Sigmoid colon (tissue), 7 donors: ENCODE measurements around the gene ST8SIA4. TPM values are rescaled to one million over a fixed set of nuclear protein-coding genes. Genes with fewer than 3 reads are reported as not detected.

Experiments used
- DNase-seq: peaks from one replicate; pipeline ENCODE4 v3.0.0-alpha.2; 2019
- H3K27ac ChIP-seq, 4 donors: fragments of 200-600 bp; sonication (generic); one replicate each; pipeline ENCODE4 v1.5.1; 2016 to 2019; ENCODE audit warnings: mild to moderate bottlenecking in 1 of 4
- H3K27me3 ChIP-seq, 3 donors: fragments of 200-600 bp; sonication (generic); one replicate each; pipeline ENCODE4 v1.5.1; 2019; ENCODE audit warnings: mild to moderate bottlenecking in 1 of 3
- H3K36me3 ChIP-seq, 4 donors: fragments of 200-600 bp; sonication (generic); one replicate each; pipeline ENCODE4 v1.5.1; 2016 to 2019
- H3K4me1 ChIP-seq, 4 donors: fragments of 200-600 bp; sonication (generic); one replicate each; pipeline ENCODE4 v1.5.1; 2017 to 2019
- H3K4me3 ChIP-seq, 4 donors: fragments of 200-600 bp; sonication (generic); one replicate each; pipeline ENCODE4 v1.5.1; 2017 to 2019; ENCODE audit warnings: mild to moderate bottlenecking in 2 of 4, moderate library complexity in 1 of 4
- H3K9me3 ChIP-seq, 4 donors: fragments of 200-600 bp in 3 of 4; sonication (generic) in 3 of 4; one replicate each; pipeline versions ENCODE4 v1.5.1 to v1.6.1; 2013 to 2019
- EP300 ChIP-seq, 4 donors: sonication (generic); formaldehyde crosslinking; IDR thresholded peaks; one replicate each; pipeline ENCODE4 v1.6.1; 2017; ENCODE audit warnings: antibody characterized with exemption in 4 of 4
- POLR2A ChIP-seq, 2 donors: fragments of 450-650 bp; IDR thresholded peaks; one replicate each; pipeline ENCODE4 v1.6.1; 2016; ENCODE audit warnings: antibody characterized with exemption in 2 of 2, mild to moderate bottlenecking in 2 of 2, moderate library complexity in 2 of 2
- POLR2AphosphoS5 ChIP-seq, 4 donors: sonication (generic); formaldehyde crosslinking; IDR thresholded peaks; one replicate each; pipeline ENCODE4 v1.6.1; 2017; ENCODE audit warnings: antibody characterized with exemption in 4 of 4
- WGBS, 2 donors: extraction: QIAGEN DNeasy Blood & Tissue Kit; methylation state at CpG; one replicate each; pipeline ENCODE4 v1.1.7; 2013; 5-methylcytosine and 5-hydroxymethylcytosine counted together
- intact Hi-C: fragments of 100-400 bp; cut with DNase I; formaldehyde crosslinking; loops from one replicate; pipeline ENCODE4 v1.15.1; 2023
- polyA plus RNA-seq, 3 donors: library from polyadenylated mRNA; stranded (reverse); fragments of 200-250 nt; gene quantifications; one replicate each; pipeline ENCODE4 v1.2.3, GENCODE V29; 2013
- total RNA-seq, 4 donors: library from RNA; depleted of rRNA; stranded (reverse); fragments of >200 nt; gene quantifications; one replicate each; pipeline ENCODE4 v1.1.0, GENCODE V29; 2016
- TF ChIP-seq, protein P1 (sequence below), 4 experiments: fragments of 450-650 bp in 3 of 4; fragments of 200-600 bp in 1 of 4; IDR thresholded peaks; one replicate each; pipeline ENCODE4 v1.5.1; 2016 to 2019; ENCODE audit warnings: antibody characterized with exemption in 4 of 4, mild to moderate bottlenecking in 3 of 4, moderate library complexity in 2 of 4
- donor health status: healthy with polysubstance abuse.
- donor health status: Bipolar disorder and iron deficiency.
- donor health status: healthy.

Gene ST8SIA4
- total and polyA plus RNA-seq, 7 donors: 0.60 to 8.3 (median 3.0) TPM

DNA sequence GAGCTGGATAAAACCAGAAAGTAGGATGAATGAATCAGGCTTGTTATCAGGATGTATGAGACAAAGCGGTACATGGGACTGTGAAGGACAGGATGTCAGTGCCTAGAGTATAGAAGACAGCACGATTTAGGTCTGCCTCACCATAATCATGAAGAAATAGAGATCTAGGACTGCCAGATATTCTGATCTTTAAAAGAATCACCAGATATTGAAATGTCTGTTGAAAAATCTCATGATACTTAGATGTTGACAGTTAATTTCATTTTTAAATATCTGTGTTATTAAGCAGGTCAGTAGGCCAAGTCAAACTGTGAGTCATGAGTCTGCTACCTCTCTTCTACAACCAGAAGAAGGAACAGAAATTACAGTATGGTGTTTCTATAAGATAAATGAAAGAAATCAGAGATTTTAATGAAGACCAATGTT lies 65.0 kb downstream of the ST8SIA4 start:
- DNase-seq: no peak
- Histone ChIP-seq H3K27me3 (no peaks in the 10 kb centered on the region), H3K4me1 (no peaks in the 10 kb centered on the region), H3K9me3 (no peaks in the 10 kb centered on the region), H3K27ac (no peak overlapping the region), H3K36me3 (no peaks in the 10 kb centered on the region), H3K4me3 (no peak overlapping the region)
- TF ChIP-seq POLR2A (IDR thresholded peaks at IDR 0.05): no peak
- TF ChIP-seq EP300 (IDR thresholded peaks at IDR 0.05): no peak
- TF ChIP-seq, protein P1, sequence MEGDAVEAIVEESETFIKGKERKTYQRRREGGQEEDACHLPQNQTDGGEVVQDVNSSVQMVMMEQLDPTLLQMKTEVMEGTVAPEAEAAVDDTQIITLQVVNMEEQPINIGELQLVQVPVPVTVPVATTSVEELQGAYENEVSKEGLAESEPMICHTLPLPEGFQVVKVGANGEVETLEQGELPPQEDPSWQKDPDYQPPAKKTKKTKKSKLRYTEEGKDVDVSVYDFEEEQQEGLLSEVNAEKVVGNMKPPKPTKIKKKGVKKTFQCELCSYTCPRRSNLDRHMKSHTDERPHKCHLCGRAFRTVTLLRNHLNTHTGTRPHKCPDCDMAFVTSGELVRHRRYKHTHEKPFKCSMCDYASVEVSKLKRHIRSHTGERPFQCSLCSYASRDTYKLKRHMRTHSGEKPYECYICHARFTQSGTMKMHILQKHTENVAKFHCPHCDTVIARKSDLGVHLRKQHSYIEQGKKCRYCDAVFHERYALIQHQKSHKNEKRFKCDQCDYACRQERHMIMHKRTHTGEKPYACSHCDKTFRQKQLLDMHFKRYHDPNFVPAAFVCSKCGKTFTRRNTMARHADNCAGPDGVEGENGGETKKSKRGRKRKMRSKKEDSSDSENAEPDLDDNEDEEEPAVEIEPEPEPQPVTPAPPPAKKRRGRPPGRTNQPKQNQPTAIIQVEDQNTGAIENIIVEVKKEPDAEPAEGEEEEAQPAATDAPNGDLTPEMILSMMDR (IDR thresholded peaks at IDR 0.05): no peak
- no peak for TF ChIP-seq POLR2AphosphoS5 (IDR thresholded peaks at IDR 0.05)
- intact Hi-C loops: no loop called here
- WGBS, 2 donors: 73 to 95% methylated on average over 2 of the region's 2 CpGs

DNA sequence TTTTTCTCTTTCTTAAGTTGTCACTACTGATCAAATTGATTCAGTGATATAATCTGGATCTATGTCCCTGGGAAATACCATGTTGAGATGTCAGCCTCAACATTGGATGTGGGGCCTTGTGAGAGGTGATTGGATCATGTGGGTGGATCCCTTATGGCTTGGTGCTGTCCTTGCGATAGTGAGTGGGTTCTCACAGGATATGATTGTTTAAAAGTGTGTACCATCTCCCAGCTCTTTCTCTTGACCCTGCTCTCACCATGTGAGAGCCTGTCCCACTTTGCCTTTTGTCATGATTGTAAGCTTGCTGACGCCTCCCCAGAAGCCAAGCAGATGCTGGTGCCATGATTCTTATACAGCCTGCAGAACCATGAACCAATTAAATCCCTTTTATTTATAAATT lies 68.6 kb downstream of the ST8SIA4 start:
- Histone ChIP-seq H3K9me3 (no peaks in the 10 kb centered on the region), H3K27ac (no peak overlapping the region), H3K4me3 (no peak overlapping the region), H3K27me3 (no peaks in the 10 kb centered on the region), H3K4me1 (no peaks in the 10 kb centered on the region), H3K36me3 (no peaks in the 10 kb centered on the region)
- TF ChIP-seq POLR2A (IDR thresholded peaks at IDR 0.05) (no peak), POLR2AphosphoS5 (IDR thresholded peaks at IDR 0.05) (no peak), EP300 (IDR thresholded peaks at IDR 0.05) (no peak)
- TF ChIP-seq, protein P1 (IDR thresholded peaks at IDR 0.05): no peak
- DNase-seq: no peak
- intact Hi-C loops: no loop called here
- WGBS, 2 donors: 94 to 98% methylated on average over 2 of the region's 2 CpGs

DNA sequence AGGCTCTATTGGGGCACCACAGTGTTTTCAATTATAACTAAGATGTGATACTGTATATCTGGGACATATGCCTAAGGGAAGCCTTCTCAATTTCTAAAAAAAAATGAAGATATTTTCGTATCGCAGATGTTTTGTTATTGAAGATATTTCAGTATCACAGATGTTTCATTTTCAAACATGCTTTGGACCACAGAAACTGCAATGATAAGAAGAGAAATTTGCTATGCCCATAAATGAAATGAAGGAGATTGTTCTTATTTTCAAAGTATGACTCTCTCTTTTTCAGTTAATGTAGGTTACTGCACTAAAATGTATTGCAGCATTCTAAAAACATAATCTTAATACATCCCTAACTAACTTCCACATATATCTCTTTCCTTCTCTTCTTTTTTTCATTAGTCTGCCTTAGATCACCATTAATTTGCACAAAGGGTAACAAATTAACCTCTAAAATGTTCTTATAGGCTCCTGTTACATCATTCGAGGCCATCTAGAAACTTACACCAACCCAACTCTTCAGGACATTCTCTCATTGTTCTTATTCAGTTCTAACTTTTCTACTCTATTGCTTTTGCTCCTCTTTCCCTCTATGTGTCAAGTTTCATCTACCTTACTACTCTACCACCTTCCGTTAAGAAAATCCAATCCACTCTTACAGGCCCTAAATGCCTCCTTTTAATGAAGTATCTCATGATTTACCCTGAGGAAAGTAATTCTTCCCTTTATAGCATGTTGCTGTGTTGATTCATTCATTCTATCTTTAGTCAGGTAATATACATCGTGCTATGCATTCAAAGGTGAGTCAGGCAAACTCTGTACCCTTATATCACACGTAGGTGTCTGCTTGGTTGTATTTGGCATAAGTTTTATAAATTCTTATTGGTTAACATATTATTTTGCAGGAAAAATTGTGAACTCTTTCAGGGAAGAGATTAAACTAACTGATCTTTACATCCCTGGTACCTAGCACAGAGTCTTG lies 70.5 kb downstream of the ST8SIA4 start:
- TF ChIP-seq EP300 (IDR thresholded peaks at IDR 0.05) (no peak), POLR2A (IDR thresholded peaks at IDR 0.05) (no peak), POLR2AphosphoS5 (IDR thresholded peaks at IDR 0.05) (no peak)
- TF ChIP-seq, protein P1 (IDR thresholded peaks at IDR 0.05): no peak
- intact Hi-C loops: no loop called here
- H3K4me1 ChIP-seq: no peaks in the 10 kb centered on the region
- DNase-seq: no peak
- 88 to 92% methylated on average over 6 of the region's 6 CpGs for WGBS, 2 donors
- no peaks in the 10 kb centered on the region for H3K27me3 ChIP-seq
- no peaks in the 10 kb centered on the region for H3K36me3 ChIP-seq
- H3K27ac ChIP-seq: no peak overlapping the region
- no peak overlapping the region for H3K4me3 ChIP-seq
- H3K9me3 ChIP-seq: no peaks in the 10 kb centered on the region

DNA sequence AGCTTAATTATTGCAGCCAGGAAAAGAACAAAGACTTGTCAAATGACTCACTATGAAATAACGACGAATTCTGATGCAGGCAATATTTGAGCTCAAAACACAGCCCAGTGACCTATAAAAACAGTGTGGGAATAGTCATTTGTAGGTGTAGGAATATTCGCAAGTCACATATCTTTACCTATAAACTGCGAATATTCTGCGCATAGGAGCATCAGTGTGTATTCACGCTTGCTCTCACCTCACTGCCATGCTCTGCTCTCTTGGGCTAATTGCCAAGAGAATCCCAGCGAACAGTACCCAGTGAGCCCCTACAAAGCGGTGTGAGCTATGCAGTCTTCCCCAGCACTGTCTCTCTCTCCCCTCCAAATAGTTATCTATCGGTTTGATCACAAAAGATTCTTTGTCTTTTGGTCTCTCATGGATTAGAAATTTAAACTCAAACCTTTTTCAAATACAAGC lies 74.2 kb downstream of the ST8SIA4 start:
- Histone ChIP-seq H3K9me3 (no peaks in the 10 kb centered on the region), H3K27me3 (no peaks in the 10 kb centered on the region), H3K27ac (no peak overlapping the region), H3K4me1 (no peaks in the 10 kb centered on the region), H3K4me3 (no peak overlapping the region), H3K36me3 (no peaks in the 10 kb centered on the region)
- intact Hi-C loops: no loop called here
- WGBS, 2 donors: 91 to 92% methylated on average over 9 of the region's 9 CpGs
- DNase-seq: no peak
- TF ChIP-seq, protein P1 (IDR thresholded peaks at IDR 0.05): no peak
- TF ChIP-seq POLR2A (IDR thresholded peaks at IDR 0.05) (no peak), POLR2AphosphoS5 (IDR thresholded peaks at IDR 0.05) (no peak), EP300 (IDR thresholded peaks at IDR 0.05) (no peak)
